Parathyroid adenoma (tissue), 2 donors: ENCODE results near the gene IRF3.
"Not testable (repeated sequence)": the region's sequence is repeated elsewhere in the genome, so short reads cannot be mapped to it uniquely, and the experiment has no call there.

Source experiments
- H2AFZ ChIP-seq: fragments of 300-600 bp; sonication (generic); one replicate; pipeline ENCODE4 v1.7.0; 2017; ENCODE audit warnings: antibody characterized with exemption, mild to moderate bottlenecking
- H3K27ac ChIP-seq: fragments of 300-600 bp; sonication (generic); one replicate; pipeline ENCODE4 v1.7.0; 2017
- H3K27me3 ChIP-seq: fragments of 300-600 bp; sonication (generic); one replicate; pipeline ENCODE4 v1.7.0; 2017; ENCODE audit warnings: low read length; ENCODE audit not compliant: control insufficient read depth, insufficient read depth
- H3K36me3 ChIP-seq: fragments of 300-600 bp; sonication (generic); one replicate; pipeline ENCODE4 v1.7.0; 2017; ENCODE audit warnings: low read length; ENCODE audit not compliant: control insufficient read depth, insufficient read depth
- H3K4me1 ChIP-seq: fragments of 300-600 bp; sonication (generic); one replicate; pipeline ENCODE4 v1.7.0; 2017; ENCODE audit warnings: control low read depth
- H3K4me2 ChIP-seq: fragments of 300-600 bp; sonication (generic); one replicate; pipeline ENCODE4 v1.7.0; 2017; ENCODE audit warnings: low read length
- H3K4me3 ChIP-seq: fragments of 300-600 bp; sonication (generic); one replicate; pipeline ENCODE4 v1.7.0; 2017; ENCODE audit warnings: low read depth, low read length
- H3K79me2 ChIP-seq: fragments of 300-600 bp; sonication (generic); one replicate; pipeline ENCODE4 v1.7.0; 2017; ENCODE audit warnings: control low read depth
- H3K9ac ChIP-seq: fragments of 300-600 bp; sonication (generic); one replicate; pipeline ENCODE4 v1.7.0; 2017; ENCODE audit warnings: mild to moderate bottlenecking
- H3K9me3 ChIP-seq: fragments of 300-600 bp; sonication (generic); one replicate; pipeline ENCODE4 v1.7.0; 2017; ENCODE audit warnings: low read length; ENCODE audit not compliant: control insufficient read depth
- TF ChIP-seq, protein P1 (sequence below): fragments of 300-600 bp; sonication (generic); IDR thresholded peaks from one replicate; pipeline ENCODE4 v1.7.0; 2017; ENCODE audit warnings: antibody characterized with exemption, mild to moderate bottlenecking
- donor health status: primary hyperparathyroidism.

IRF3 gene

DNA sequence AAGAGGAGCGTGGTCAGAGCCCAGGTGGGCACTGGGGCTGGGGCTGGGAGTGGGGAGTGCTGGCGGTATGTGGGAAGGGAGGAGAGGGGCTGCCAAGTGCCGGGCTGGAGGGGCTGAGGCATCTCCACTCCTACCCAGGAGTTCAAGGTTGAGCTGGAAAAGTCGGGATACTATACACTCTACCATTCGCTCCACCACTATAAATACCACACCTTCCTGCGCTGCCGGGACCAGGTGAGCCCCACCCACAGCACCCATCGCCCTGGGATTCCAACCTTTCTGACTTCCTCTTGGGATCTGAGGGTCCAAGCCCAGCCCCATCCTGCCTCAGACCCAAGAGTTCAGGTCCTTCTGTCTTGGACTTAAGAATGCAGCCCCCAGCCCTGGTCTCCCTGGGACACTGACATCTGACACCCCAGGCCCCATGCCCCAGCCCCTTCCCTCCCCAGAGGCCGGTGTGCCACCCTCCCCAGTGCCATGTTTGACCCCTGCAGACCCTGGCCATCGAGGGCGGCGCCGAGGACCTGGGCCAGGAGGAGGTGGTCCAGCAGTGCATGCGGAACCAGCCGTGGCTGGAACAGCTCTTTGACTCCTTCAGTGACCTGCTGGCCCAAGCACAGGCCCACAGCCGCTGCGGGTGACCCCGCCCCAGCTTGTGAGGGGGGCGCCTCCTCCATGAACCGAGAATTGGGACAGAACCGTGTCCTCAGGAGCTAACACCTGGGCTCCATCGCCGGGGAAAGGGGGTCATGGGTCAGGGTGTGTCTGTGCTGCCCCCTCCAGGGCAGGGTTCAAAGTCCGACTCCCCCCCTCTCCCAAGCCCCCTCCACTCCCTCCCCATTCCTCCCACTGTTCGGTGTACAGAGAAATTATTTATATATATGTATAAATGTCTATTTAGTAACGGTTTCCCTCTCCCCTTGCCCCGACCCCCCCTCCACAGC lies 40.4 kb downstream of the IRF3 start:
- Histone ChIP-seq H2AFZ (no peak overlapping the region), H3K9me3 (no peaks in the 10 kb centered on the region)
- TF ChIP-seq, protein P1, sequence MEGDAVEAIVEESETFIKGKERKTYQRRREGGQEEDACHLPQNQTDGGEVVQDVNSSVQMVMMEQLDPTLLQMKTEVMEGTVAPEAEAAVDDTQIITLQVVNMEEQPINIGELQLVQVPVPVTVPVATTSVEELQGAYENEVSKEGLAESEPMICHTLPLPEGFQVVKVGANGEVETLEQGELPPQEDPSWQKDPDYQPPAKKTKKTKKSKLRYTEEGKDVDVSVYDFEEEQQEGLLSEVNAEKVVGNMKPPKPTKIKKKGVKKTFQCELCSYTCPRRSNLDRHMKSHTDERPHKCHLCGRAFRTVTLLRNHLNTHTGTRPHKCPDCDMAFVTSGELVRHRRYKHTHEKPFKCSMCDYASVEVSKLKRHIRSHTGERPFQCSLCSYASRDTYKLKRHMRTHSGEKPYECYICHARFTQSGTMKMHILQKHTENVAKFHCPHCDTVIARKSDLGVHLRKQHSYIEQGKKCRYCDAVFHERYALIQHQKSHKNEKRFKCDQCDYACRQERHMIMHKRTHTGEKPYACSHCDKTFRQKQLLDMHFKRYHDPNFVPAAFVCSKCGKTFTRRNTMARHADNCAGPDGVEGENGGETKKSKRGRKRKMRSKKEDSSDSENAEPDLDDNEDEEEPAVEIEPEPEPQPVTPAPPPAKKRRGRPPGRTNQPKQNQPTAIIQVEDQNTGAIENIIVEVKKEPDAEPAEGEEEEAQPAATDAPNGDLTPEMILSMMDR: no peak

DNA sequence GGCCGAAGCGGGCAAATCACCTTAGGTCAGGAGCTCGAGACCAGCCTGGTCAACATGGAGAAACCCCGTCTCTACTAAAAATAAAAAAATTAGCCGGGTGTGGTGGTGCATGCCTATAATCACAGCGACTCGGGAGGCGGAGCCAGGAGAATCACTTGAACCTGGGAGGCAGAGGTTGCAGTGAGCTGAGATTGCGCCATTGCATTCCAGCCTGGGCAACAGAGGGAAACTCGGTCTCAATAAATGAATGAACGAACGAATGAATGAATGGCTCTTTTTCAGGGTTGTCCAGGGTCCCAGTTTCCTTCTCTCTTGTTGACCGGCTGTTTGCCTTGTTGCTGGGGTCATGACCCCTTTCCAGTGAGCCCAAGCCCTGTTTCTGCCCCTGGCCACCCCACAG lies 47.8 kb downstream of the IRF3 start:
- H3K4me2 ChIP-seq, H3K9ac ChIP-seq, H3K4me3 ChIP-seq, H3K36me3 ChIP-seq, H3K4me1 ChIP-seq, H3K9me3 ChIP-seq, H2AFZ ChIP-seq, H3K27ac ChIP-seq, H3K27me3 ChIP-seq: not testable (repeated sequence)
- H3K79me2 ChIP-seq: peaks cover 37% of the 10 kb centered on the region

More for the DNA sequence above, 40.4 kb downstream of the IRF3 start:
- H3K27ac ChIP-seq: no peak overlapping the region
- H3K4me3 ChIP-seq: no peak overlapping the region
- no peaks in the 10 kb centered on the region for H3K27me3 ChIP-seq
- peaks cover 9% of the 10 kb centered on the region for H3K79me2 ChIP-seq
- no peaks in the 10 kb centered on the region for H3K36me3 ChIP-seq
- H3K4me2 ChIP-seq: no peak overlapping the region
- no peaks in the 10 kb centered on the region for H3K4me1 ChIP-seq
- H3K9ac ChIP-seq: no peak overlapping the region

DNA sequence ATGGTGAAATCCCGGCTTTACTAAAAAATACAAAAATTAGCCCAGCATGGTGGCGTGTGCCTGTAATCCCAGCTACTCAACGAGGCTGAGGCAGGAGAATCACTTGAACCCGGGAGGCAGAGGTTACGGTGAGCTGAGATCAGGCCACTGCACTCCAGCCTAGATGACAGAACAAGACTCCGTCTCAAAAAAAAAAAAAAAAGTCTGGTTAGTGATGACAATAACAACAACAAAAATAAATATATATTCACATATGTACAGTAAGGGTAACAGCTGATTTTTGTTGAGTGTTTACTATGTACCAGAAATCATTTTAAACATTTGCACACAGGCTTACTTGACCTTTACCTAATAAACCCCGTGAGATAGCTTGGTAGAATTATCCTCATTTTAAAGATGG lies 48.7 kb downstream of the IRF3 start:
- TF ChIP-seq, protein P1: no peak
- H3K4me3 ChIP-seq: no peak overlapping the region
- no peaks in the 10 kb centered on the region for H3K36me3 ChIP-seq
- no peaks in the 10 kb centered on the region for H3K27me3 ChIP-seq
- no peak overlapping the region for H3K4me2 ChIP-seq
- no peak overlapping the region for H3K27ac ChIP-seq
- no peaks in the 10 kb centered on the region for H3K4me1 ChIP-seq
- no peak overlapping the region for H3K9ac ChIP-seq
- H3K9me3 ChIP-seq: no peaks in the 10 kb centered on the region
- peaks cover 44% of the 10 kb centered on the region for H3K79me2 ChIP-seq
- H2AFZ ChIP-seq: no peak overlapping the region

DNA sequence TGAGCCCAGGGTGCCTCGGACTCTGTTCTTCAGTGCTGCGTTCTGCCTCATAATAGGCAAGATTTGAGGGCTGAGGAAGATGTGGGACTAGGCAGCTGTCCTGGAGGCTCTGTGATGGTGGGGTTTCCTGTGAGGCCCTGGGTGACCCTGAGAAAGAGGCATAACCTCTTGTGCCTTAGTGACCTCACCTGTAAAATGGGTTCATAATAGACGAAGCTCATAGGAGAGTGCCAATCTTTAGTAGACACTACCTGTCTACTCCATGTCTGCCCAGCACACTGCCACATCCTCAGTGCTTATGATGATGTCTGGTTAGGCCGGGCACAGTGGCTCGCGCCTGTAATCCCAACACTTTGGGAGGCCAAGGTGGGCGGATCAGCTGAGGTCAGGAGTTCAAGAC lies 49.1 kb downstream of the IRF3 start:
- H3K4me1 ChIP-seq: no peaks in the 10 kb centered on the region
- H3K27ac ChIP-seq: no peak overlapping the region
- H3K4me3 ChIP-seq: no peak overlapping the region
- H3K27me3 ChIP-seq: no peaks in the 10 kb centered on the region
- H3K79me2 ChIP-seq: peaks cover 44% of the 10 kb centered on the region
- no peak overlapping the region for H3K9ac ChIP-seq
- no peaks in the 10 kb centered on the region for H3K9me3 ChIP-seq
- no peak overlapping the region for H2AFZ ChIP-seq
- TF ChIP-seq, protein P1: no peak
- no peaks in the 10 kb centered on the region for H3K36me3 ChIP-seq
- H3K4me2 ChIP-seq: no peak overlapping the region

DNA sequence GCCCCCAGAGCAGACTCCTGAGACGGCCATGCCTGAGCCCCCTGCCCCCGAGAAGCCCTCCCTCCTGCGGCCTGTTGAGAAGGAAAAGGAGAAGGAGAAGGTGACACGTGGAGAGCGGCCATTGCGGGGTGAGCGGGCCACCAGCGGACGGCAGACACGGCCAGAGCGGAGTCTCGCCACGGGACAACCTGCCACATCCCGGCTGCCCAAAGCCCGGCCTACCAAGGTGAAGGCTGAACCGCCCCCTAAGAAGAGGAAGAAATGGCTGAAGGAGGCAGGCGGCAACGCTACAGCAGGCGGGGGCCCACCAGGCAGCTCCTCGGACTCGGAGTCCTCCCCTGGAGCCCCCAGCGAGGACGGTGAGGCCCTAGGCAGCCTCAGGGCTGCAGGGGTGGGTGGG lies 49.8 kb downstream of the IRF3 start:
- no peak overlapping the region for H3K4me3 ChIP-seq
- no peaks in the 10 kb centered on the region for H3K4me1 ChIP-seq
- no peak overlapping the region for H3K27ac ChIP-seq
- no peak overlapping the region for H3K9ac ChIP-seq
- H3K79me2 ChIP-seq: peaks cover 49% of the 10 kb centered on the region
- no peaks in the 10 kb centered on the region for H3K36me3 ChIP-seq
- H3K27me3 ChIP-seq: no peaks in the 10 kb centered on the region
- H2AFZ ChIP-seq: no peak overlapping the region
- H3K4me2 ChIP-seq: no peak overlapping the region
- H3K9me3 ChIP-seq: no peaks in the 10 kb centered on the region
- TF ChIP-seq, protein P1: no peak
